Lower leg skin (tissue), 3 donors: ENCODE data around the gene CACNA1G.

Experiments
- POLR2A ChIP-seq, 2 donors: fragments of 450-650 bp; IDR thresholded peaks; one replicate each; pipeline ENCODE4 v1.6.1; 2016 to 2017; ENCODE audit warnings: antibody characterized with exemption in 2 of 2, mild to moderate bottlenecking in 1 of 2, moderate library complexity in 1 of 2
- TF ChIP-seq, protein P1 (sequence below), 3 donors: fragments of 450-650 bp; IDR thresholded peaks; one replicate each; pipeline ENCODE4 v1.5.1; 2016; ENCODE audit warnings: antibody characterized with exemption in 3 of 3, mild to moderate bottlenecking in 3 of 3, moderate library complexity in 2 of 3

- TF ChIP-seq, protein P1, sequence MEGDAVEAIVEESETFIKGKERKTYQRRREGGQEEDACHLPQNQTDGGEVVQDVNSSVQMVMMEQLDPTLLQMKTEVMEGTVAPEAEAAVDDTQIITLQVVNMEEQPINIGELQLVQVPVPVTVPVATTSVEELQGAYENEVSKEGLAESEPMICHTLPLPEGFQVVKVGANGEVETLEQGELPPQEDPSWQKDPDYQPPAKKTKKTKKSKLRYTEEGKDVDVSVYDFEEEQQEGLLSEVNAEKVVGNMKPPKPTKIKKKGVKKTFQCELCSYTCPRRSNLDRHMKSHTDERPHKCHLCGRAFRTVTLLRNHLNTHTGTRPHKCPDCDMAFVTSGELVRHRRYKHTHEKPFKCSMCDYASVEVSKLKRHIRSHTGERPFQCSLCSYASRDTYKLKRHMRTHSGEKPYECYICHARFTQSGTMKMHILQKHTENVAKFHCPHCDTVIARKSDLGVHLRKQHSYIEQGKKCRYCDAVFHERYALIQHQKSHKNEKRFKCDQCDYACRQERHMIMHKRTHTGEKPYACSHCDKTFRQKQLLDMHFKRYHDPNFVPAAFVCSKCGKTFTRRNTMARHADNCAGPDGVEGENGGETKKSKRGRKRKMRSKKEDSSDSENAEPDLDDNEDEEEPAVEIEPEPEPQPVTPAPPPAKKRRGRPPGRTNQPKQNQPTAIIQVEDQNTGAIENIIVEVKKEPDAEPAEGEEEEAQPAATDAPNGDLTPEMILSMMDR (IDR thresholded peaks at IDR 0.05), result no peak
- TF ChIP-seq POLR2A (IDR thresholded peaks at IDR 0.05), result no peak
Observed at GRCh38 chr17:50672831-50673551, 112.5 kb downstream of the CACNA1G start.
